Epidermal melanocyte (primary cell): ENCODE data around the gene RPA3.

ENCODE experiments used
- DNase-seq: peaks from one replicate; pipeline ENCODE4 v3.0.0; 2011; ENCODE audit warnings: low spot score; ENCODE audit not compliant: insufficient read length

RPA3 gene

DNA sequence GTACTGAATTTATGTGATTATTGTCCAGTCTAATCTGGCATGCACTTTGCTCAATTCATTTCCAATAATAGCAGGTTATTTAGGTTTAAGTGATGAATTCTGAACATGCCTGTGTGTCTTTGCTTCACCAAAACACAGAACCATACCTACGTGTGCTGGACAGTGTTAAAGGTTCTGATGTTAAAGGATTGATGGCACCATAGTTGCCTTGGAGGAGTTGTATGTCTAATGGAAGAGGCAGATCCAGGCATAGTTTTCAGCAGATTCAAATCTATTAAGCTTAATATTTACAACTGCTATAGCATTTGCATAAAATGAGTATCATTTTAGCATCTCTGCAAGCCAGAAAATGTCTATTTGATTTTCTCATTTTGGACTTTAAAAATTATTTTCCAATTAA lies 105.9 kb downstream of the RPA3 start:
- no peak for DNase-seq

DNA sequence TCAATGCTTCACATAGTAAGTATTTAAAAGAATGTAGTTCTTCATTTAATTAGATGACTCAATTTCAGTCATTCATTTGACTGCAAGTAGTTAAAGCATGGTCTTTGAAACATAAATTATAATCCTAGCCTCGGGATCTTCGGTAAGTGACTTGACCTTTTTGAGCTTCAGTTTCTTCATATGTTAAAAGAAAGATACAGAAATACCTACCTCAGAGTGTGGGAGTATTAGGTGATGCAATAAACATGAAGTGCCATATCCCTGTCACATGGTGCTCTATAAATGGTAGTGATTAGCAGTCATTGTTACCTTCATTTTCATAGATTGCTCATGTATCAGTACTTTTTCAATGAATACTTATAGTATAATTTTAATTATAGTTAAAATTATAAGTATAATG lies 109.1 kb downstream of the RPA3 start:
- DNase-seq: no peak

DNA sequence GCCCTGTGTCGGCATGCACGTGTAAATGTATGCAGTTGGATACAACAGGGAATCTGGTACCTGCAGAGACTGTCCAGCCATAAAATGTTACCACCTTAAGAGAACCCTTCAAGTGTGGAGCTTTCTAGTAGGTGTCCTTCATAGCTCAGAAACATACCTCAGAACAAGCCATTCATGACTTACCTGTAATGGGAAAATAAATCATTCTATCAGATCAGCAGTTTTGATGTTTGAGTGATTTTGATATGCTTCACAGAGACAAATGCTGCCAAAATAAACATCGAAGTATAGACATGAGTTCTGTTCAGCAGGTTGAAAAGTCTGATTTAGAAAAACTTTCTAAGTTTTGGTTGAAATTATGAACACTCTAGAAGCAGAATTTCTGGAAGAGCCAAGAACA lies 111.4 kb downstream of the RPA3 start:
- no peak for DNase-seq

DNA sequence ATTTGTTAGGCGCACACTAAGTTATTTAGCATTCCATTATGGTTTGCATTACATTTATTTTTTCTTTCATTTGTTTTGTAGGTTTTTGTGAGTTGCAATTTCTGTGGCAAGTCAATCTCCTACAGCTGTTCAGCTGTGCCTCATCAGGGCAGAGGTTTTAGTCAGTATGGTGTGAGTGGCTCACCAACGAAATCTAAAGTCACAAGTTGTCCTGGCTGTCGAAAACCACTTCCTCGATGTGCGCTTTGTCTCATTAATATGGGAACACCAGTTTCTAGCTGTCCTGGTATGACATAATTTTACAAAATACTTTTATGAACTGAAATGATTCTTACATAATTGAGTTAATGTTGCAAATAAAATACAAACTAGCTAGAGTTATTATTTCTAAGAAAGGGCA lies 122.2 kb downstream of the RPA3 start:
- DNase-seq: no peak

DNA sequence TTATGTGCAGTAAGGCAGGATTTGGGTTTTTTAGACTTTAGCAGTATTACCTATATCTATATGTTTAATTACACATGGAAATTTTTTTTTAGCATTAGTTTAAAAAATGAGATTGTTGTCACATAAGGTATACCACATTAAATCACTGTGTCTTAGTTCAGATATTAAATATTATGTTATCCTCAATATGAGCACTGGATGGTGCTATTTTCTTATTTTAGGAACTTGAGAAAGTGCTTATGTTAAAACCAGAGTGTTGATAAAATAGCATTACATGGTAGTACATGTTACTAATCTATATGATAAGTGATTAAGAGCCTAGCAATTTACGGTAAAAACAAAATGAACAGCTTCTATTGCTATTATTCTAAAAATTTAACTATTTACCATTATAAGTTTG lies 123.0 kb downstream of the RPA3 start:
- DNase-seq: no peak
